AG09319 (cell line): Measurements from ENCODE around the gene FAM222B.

Experiments used
- DNase-seq: peaks from one replicate; pipeline ENCODE4 v3.0.0-alpha.2; 2010; ENCODE audit warnings: low read depth; ENCODE audit errors: extremely low read depth
- TF ChIP-seq, protein P1 (sequence below): IDR thresholded peaks from 2 replicates; pipeline ENCODE4 v1.5.1; 2011; ENCODE audit warnings: low read depth, mild to moderate bottlenecking, inconsistent platforms, low read length, moderate library complexity

The FAM222B gene

DNA sequence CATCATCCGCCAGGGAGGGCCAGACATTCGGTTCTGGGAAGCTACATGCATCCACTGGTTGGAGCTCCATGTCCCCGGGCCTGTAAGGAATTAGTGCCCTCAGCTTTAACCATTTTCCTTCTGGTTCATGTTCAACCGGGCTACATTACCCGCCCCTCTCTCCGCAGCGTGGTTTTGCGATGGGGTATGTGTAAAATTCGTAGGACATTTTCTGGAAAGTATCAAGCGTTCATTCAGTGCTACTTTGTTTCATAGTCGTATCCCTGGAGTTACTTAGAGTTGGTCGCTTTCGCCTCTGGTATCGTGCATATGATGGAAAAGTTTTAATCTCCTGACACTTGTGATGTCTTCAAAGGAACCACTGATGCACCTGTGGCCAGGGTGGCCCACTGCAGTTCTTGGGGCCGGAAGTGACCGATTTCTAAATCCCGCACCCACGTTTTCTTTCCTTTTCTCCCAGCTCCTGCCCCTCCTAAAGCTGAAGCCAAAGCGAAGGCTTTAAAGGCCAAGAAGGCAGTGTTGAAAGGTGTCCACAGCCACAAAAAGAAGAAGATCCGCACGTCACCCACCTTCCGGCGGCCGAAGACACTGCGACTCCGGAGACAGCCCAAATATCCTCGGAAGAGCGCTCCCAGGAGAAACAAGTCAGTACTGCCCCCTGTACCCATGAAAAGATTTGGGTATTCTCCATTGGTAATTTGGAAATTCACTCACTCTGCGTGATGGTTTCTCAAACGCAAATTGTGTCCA, 122.2 kb downstream of the FAM222B start:
- no peak for DNase-seq
- TF ChIP-seq, protein P1, sequence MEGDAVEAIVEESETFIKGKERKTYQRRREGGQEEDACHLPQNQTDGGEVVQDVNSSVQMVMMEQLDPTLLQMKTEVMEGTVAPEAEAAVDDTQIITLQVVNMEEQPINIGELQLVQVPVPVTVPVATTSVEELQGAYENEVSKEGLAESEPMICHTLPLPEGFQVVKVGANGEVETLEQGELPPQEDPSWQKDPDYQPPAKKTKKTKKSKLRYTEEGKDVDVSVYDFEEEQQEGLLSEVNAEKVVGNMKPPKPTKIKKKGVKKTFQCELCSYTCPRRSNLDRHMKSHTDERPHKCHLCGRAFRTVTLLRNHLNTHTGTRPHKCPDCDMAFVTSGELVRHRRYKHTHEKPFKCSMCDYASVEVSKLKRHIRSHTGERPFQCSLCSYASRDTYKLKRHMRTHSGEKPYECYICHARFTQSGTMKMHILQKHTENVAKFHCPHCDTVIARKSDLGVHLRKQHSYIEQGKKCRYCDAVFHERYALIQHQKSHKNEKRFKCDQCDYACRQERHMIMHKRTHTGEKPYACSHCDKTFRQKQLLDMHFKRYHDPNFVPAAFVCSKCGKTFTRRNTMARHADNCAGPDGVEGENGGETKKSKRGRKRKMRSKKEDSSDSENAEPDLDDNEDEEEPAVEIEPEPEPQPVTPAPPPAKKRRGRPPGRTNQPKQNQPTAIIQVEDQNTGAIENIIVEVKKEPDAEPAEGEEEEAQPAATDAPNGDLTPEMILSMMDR = no peak; the same call in 1 of the 2 replicates

- no peak for DNase-seq
- TF ChIP-seq, protein P1 = no peak
Measured at GRCh38 chr17:28719021-28719433, 123.6 kb downstream of the FAM222B start.

- no peak for DNase-seq
- TF ChIP-seq, protein P1 = no peak
Measured at GRCh38 chr17:28718333-28719020, 124.1 kb downstream of the FAM222B start.

GRCh38 chr17:28717578-28718332, 124.8 kb downstream of the FAM222B start, which contains the start of gene RAB34:
TSS of gene RAB34 (minus strand) at chr17:28717868. CDS start at chr17:28717266, 602 bp downstream.
- TF ChIP-seq, protein P1 = no peak; the same call in 1 of the 2 replicates
- DNase-seq = peak; percentile 78

GRCh38 chr17:28716740-28717577, 125.6 kb downstream of the FAM222B start:
- no peak for DNase-seq
- TF ChIP-seq, protein P1 = no peak

DNA sequence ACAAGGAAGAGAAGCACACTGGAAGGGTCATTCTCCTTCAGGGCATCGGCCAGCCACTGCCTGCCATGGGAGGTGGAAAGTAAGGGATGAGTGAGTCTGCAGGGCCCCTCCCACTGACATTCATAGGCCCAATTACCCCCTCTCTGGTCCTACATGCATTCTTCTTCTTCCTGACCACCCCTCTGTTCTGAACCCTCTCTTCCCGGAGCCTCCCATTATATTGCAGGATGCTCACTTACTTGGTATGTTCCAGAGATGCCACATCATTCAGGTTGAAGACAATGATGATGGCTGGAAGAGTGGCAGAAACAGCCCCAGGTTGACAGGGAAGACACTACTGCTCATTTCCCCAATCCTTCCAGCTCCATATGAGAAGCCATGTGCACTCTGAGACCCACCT, 127.4 kb downstream of the FAM222B start:
- TF ChIP-seq, protein P1 = no peak

More for the DNA sequence above, 127.4 kb downstream of the FAM222B start:
- no peak for DNase-seq
